Activated CD4-positive, alpha-beta T cell treated with anti-CD3 and anti-CD28 coated beads for 24 hours (primary cell): Measurements from ENCODE around the gene RIMBP3B.
"Not testable (repeated sequence)": the region's sequence is repeated elsewhere in the genome, so short reads cannot be mapped to it uniquely, and the experiment has no call there.

Source experiments
- DNase-seq, 2 donors: peaks; one replicate each; pipeline ENCODE4 v3.0.0-alpha.2; 2020; ENCODE audit warnings: low read depth in 2 of 2

The RIMBP3B gene

DNA sequence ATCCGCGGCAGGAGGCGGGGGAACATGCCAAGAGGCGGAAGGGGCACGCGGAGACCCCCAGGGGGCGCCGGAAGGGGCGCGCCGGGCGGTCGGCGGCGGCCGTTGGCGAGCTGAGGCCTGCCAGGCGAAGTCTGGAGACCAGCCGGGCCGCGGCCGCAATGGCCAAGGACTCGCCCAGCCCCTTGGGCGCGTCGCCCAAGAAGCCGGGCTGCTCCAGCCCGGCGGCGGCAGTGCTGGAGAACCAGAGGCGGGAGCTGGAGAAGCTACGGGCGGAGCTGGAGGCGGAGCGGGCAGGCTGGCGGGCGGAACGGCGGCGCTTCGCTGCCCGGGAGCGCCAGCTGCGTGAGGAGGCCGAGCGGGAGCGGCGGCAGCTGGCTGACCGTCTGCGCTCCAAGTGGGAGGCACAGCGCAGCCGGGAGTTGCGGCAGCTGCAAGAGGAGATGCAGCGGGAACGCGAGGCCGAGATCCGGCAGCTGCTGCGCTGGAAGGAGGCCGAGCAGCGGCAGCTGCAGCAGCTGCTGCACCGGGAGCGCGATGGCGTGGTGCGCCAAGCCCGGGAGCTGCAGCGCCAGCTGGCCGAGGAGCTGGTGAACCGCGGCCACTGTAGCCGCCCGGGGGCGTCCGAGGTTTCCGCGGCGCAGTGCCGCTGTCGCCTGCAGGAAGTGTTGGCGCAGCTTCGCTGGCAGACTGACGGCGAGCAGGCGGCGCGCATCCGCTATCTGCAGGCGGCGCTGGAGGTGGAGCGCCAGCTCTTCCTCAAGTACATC lies at the start of gene RIMBP3B:
RIMBP3B (plus strand) TSS at position 51 of the 767 bp plus-strand sequence; CDS start at position 159, 108 bp downstream.
- DNase-seq = not testable (repeated sequence)

DNA sequence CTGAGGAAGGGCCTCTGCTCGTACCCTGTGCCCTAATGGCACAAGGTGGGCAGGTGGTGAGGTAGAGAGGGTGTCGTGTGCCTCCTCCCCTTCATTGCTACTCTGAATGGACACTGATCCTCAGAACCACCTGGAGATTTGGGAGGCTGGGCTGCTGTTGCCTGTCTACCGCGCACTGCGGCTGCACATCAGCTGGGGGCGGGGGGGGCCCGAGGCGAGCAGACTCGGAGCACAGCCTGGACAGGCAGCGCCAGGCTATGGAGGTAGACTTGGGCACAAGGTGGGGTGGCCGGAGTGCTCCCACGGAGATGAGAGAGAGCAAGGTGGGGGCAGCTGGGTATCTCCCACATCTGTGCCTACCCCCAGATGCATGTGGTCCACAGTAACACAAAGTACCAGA lies 26.0 kb upstream of the RIMBP3B start:
- not testable (repeated sequence) for DNase-seq

GRCh38 chr22:21360525-21360924 lies 23.0 kb upstream of the RIMBP3B start:
- not testable (repeated sequence) for DNase-seq

DNA sequence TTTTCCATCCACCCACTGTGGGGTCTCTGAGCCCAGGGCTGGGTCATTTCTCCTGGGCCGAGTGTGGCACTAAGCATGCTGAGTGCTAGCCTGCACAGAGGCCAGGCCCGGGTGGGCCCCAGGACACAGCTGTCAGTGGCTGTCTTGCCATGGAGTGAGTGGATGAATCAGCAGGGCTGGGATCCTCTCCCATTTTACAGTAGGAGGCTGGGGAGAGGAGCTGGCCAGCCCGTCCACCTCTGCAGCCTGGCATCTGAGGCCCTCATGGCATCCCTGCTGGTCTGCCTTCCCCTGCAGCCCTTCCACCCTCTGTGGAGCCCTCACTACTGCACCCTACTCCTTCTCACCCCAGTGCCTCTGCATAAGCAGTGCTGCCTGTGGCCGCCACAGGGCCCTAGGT lies 21.1 kb upstream of the RIMBP3B start:
- not testable (repeated sequence) for DNase-seq

- DNase-seq = not testable (repeated sequence)
Observed at GRCh38 chr22:21363061-21363460, 20.5 kb upstream of the RIMBP3B start.

- not testable (repeated sequence) for DNase-seq
Observed at GRCh38 chr22:21363803-21364202, 19.7 kb upstream of the RIMBP3B start.

GRCh38 chr22:21364362-21364761 lies 19.2 kb upstream of the RIMBP3B start:
- DNase-seq = not testable (repeated sequence)

DNA sequence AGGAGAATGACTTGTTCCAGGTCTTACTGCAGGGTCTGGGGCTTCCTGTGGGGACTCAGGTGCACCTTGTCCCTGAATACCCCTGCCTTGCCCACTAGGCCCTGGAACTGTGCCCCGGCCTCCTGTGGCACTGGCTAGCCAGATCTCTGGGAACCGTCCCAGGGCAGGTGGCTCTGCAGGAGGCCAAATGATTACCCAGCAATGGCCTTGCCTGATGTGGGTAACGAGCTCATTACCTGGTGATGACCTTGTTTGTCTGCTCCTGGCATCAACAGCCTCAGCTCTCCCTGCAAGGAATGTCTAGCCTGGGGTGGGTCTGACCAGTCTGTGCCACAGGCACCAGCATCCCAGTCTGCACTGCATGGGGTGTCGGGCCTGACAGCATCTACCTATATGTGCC lies 18.2 kb upstream of the RIMBP3B start:
- DNase-seq = not testable (repeated sequence)

DNA sequence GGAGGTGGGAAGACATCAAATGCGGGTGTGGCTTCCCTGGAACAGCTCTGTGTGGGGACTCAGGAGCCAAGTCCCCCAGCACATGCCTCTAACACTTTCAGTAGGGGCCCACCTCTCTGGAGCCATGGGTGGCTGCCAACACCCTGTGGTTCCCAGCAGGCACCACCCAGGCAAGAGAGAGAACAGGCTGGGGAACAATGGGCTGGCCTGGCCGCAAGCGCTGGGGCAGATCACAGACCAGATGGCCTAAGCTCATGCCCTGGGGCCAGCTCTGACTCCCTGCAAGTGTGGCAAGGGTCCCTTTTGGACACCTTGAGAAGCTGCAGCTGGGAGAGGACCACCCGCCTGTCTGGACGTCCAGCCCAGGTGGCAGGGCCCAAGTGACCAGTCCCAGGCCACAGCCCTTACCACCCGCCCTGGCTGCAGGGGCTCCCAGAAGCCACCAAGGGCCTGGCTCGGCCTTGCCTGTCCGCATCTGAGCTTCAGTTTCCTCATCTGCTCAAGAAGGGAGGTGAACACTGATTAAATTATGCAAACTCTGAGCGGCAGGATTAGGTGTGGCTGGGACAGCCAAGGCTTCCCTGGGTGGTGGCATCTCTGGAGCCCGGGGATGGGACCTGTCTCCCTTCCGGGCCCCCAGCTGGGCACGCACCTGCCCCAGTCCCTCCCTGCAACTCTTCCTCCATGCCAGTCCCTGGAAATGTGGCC lies 14.8 kb upstream of the RIMBP3B start:
- not testable (repeated sequence) for DNase-seq

DNA sequence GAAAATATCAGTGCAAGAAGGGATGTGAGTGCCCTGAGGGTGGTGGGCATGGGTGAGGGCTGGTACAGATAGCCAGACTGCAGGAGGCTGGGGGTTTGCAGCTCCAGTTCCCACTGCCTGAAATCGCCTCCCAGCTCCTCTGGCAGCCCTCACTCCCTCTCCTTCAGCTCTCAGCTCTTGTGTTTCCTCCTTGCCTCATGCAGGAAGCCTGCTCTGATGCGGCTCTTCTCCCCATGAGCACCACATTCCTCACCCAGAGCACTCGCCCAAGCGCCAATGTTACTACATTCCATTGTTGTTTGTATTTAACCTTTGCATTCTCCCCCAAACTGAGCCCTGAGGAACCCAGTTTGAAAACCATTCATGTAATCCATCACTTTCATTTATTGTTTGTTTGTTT lies 7.7 kb upstream of the RIMBP3B start:
- not testable (repeated sequence) for DNase-seq

DNA sequence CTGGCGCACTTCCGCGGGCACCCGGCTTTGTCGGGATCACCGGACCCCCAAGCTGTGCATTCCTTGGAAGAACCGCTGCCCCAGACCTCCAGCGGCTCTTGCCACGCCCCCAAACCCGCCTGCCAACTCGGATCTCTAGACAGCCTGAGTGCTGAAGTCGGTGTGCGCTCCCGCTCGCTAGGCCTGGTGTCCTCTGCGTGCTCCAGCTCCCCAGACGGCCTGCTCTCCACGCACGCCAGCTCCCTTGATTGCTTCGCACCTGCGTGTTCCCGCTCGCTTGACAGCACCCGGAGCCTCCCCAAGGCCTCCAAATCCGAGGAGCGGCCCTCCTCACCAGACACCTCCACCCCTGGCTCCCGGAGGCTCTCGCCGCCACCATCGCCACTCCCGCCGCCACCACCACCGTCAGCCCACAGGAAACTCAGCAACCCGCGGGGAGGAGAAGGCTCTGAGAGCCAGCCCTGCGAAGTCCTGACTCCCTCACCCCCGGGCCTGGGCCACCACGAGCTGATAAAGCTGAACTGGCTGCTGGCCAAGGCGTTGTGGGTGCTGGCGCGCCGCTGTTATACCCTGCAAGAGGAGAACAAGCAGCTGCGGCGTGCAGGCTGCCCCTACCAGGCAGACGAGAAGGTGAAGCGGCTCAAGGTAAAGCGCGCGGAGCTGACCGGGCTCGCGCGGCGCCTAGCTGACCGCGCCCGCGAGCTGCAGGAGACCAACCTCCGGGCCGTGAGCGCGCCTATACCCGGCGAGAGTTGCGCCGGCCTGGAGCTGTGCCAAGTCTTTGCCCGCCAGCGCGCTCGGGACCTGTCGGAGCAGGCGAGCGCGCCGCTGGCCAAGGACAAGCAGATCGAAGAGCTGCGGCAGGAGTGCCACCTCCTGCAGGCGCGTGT lies 1.2 kb downstream of the RIMBP3B start:
- not testable (repeated sequence) for DNase-seq

- not testable (repeated sequence) for DNase-seq
Observed at GRCh38 chr22:21389480-21389879, 5.9 kb downstream of the RIMBP3B start.

- DNase-seq = not testable (repeated sequence)
Observed at GRCh38 chr22:21390013-21390412, 6.5 kb downstream of the RIMBP3B start.

- not testable (repeated sequence) for DNase-seq
Observed at GRCh38 chr22:21394613-21395012, 11.1 kb downstream of the RIMBP3B start.

DNA sequence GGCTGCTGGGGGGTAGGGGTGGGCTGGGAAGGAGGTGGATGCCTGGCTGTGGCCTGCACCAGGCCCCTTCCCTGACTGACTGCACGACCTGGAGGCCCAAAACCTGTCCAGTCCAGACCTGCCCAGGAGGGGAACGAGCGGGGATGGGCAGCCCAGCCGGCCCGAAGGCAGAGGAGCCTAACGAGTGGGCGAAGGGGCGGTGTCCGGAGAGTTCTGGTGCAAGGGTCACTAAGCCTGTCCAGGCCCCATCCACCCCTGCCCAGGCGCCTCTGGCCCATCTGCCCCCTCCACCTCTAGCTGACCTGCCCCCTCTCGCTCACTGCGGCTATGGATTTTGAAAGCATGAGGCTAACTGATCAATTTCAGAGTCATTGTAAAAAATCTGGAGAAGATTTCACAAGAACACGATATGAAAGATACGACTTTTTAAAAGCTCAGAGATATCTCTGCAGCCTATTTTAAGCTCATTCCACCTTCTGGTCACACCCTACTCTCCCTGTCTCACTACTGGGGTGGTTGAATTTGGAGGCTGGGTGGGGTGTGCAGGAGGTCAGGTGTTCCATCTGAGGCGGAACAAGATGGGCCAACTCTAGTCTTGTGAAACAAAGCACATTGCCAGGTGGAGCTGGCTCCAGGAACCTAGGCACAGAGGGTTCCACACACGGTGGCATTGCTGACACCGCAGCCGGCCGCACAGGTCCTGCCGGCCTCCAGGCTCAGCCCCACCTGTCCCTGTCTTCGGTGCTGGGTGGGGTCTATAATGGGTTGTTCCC lies 17.8 kb downstream of the RIMBP3B start:
- not testable (repeated sequence) for DNase-seq

DNA sequence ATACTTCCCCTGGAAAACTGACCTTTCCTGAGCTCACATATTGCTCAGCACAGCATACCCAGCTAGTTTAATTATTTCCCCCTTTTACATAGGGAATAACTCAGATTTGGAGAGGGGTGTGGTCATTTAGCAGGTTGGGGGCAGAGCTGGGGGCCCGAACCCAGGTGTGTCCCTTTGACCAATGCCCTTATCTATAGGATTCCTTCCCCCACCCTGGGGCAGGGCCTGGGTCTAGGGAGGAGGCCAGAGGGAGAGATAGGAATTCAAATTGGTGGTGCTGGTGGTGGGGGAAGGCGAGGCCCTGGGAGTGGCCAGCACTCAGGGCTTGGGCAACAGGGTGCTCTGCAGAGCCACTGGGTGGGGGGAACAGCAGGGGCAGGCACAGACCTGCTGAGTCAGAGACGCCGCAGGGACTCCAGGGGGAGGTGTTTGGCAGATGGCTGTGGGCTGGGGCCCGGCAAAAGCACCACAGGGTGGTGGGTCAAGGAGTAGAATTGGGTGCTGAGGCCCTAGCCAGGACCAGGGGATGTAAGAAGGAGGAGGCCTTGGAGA lies 19.3 kb downstream of the RIMBP3B start:
- not testable (repeated sequence) for DNase-seq

DNA sequence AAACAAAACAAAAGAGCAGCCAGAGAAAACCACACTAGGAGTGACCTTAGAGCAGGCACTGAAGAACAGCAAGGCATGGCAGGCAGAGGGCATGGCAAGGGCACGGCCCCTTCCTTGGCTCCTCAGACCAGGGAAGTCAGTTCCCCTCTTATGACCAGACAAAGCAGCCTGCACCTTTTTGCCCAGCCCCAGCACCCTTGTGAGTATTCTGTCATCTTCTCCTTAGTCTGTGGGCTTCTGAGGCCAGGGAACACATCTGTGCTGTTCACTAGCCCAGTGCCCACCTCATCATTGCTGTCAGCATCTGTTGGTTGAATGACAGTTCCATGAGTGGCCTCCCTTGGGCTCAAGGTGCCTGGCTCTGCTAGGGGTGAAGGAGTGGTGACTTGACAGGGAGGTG lies 23.6 kb downstream of the RIMBP3B start:
- DNase-seq = not testable (repeated sequence)

- not testable (repeated sequence) for DNase-seq
Observed at GRCh38 chr22:21407792-21408191, 24.2 kb downstream of the RIMBP3B start.

- not testable (repeated sequence) for DNase-seq
Observed at GRCh38 chr22:21416375-21416774, 32.8 kb downstream of the RIMBP3B start.

- not testable (repeated sequence) for DNase-seq
Observed at GRCh38 chr22:21417227-21417746, 33.7 kb downstream of the RIMBP3B start, which contains the start of gene HIC2. Gene HIC2, plus strand, starts transcription at chr22:21417371. Its CDS starts 25,461 bp downstream, at chr22:21442832.
